Hepatocyte (in vitro differentiated cells): ENCODE data around the gene MRPL42. TPM values are rescaled to one million over a fixed set of nuclear protein-coding genes. Genes with fewer than 3 reads are reported as not detected.

Experiments used
- DNase-seq: peaks from one replicate; pipeline ENCODE4 v3.0.0-alpha.2; 2016; ENCODE audit warnings: low spot score
- H2AFZ ChIP-seq: fragments of 200-600 bp; sonication (generic); 2 replicates; pipeline ENCODE4 v1.6.0; 2016; ENCODE audit warnings: antibody characterized with exemption, mild to moderate bottlenecking
- H3K27ac ChIP-seq: fragments of 200-600 bp; sonication (generic); 2 replicates; pipeline ENCODE4 v1.5.1; 2016; ENCODE audit warnings: mild to moderate bottlenecking
- H3K27me3 ChIP-seq: fragments of 200-600 bp; sonication (generic); 2 replicates; pipeline ENCODE4 v1.6.1; 2016
- H3K36me3 ChIP-seq: fragments of 200-600 bp; sonication (generic); replicated peaks from 2 replicates; pipeline ENCODE4 v1.5.1; 2016; ENCODE audit warnings: low read depth; ENCODE audit not compliant: insufficient read depth
- H3K4me1 ChIP-seq: fragments of 200-600 bp; sonication (generic); 2 replicates; pipeline ENCODE4 v1.5.1; 2016; ENCODE audit warnings: mild to moderate bottlenecking, moderate library complexity; ENCODE audit not compliant: insufficient read depth
- H3K4me2 ChIP-seq: fragments of 200-600 bp; sonication (generic); 2 replicates; pipeline ENCODE4 v1.6.0; 2016
- H3K4me3 ChIP-seq: fragments of 200-600 bp; sonication (generic); 2 replicates; pipeline ENCODE4 v1.5.1; 2016; ENCODE audit warnings: mild to moderate bottlenecking
- H3K79me2 ChIP-seq: fragments of 200-600 bp; sonication (generic); 2 replicates; pipeline ENCODE4 v1.6.0; 2017; ENCODE audit warnings: mild to moderate bottlenecking
- H3K9me2 ChIP-seq: fragments of 200-600 bp; sonication (generic); replicated peaks from 2 replicates; pipeline ENCODE4 v1.6.0; 2017; ENCODE audit warnings: mild to moderate bottlenecking; ENCODE audit not compliant: insufficient read depth
- H3K9me3 ChIP-seq: fragments of 200-600 bp; sonication (generic); 2 replicates; pipeline ENCODE4 v1.5.1; 2016; ENCODE audit warnings: low read depth, mild to moderate bottlenecking
- H4K20me1 ChIP-seq: fragments of 200-600 bp; sonication (generic); 2 replicates; pipeline ENCODE4 v1.6.0; 2016; ENCODE audit warnings: mild to moderate bottlenecking; ENCODE audit not compliant: insufficient read depth, poor library complexity, severe bottlenecking
- CTCF ChIP-seq: fragments of 200-600 bp; sonication (generic); IDR thresholded peaks from 2 replicates; pipeline ENCODE4 v1.5.1; 2016; ENCODE audit warnings: antibody characterized with exemption, mild to moderate bottlenecking; ENCODE audit not compliant: poor library complexity
- EZH2 ChIP-seq: fragments of 200-600 bp; sonication (generic); IDR thresholded peaks from 2 replicates; pipeline ENCODE4 v1.6.1; 2016; ENCODE audit warnings: antibody characterized with exemption, mild to moderate bottlenecking, borderline replicate concordance
- EZH2phosphoT487 ChIP-seq: fragments of 200-600 bp; sonication (generic); IDR thresholded peaks from one replicate; pipeline ENCODE4 v1.6.1; 2018; ENCODE audit warnings: antibody characterized with exemption, mild to moderate bottlenecking, low read depth, moderate library complexity; ENCODE audit not compliant: unreplicated experiment, severe bottlenecking
- WGBS: methylation state at CpG from one replicate; pipeline ENCODE4 v1.1.6; 2016; ENCODE audit warnings: low lambda C conversion rate; ENCODE audit errors: missing lambda C conversion rate; 5-methylcytosine and 5-hydroxymethylcytosine counted together
- polyA plus RNA-seq: library from polyadenylated mRNA; unstranded; fragments of >200 nt; fragmentation: Nextera tagmentation; extraction: Ambion mirVana; gene quantifications from 2 replicates; pipeline ENCODE4 v1.2.1, GENCODE V29; 2016
- total RNA-seq: library from RNA; depleted of rRNA; stranded (reverse); fragments of >200 nt; gene quantifications from 2 replicates; pipeline ENCODE4 v1.2.3, GENCODE V29; 2014

MRPL42 gene
- total and polyA plus RNA-seq, 2 experiments from 2014 or later, result 74.9 to 111 TPM

GRCh38 chr12:93509506-93509905 lies 42.2 kb downstream of the MRPL42 start:
- no peak overlapping the region for H3K4me3 ChIP-seq
- no peaks in the 10 kb centered on the region for H3K9me2 ChIP-seq
- no peak overlapping the region for H3K27ac ChIP-seq
- WGBS, result 90% methylated on average over 1 of the region's 1 CpG
- H3K79me2 ChIP-seq, result no peaks in the 10 kb centered on the region
- no peaks in the 10 kb centered on the region for H3K4me1 ChIP-seq
- DNase-seq, result no peak
- H3K9me3 ChIP-seq, result no peaks in the 10 kb centered on the region
- H3K27me3 ChIP-seq, result no peaks in the 10 kb centered on the region
- H4K20me1 ChIP-seq, result no peaks in the 10 kb centered on the region
- no peak overlapping the region for H3K4me2 ChIP-seq
- no peak overlapping the region for H2AFZ ChIP-seq
- H3K36me3 ChIP-seq, result no peaks in the 10 kb centered on the region
- TF ChIP-seq EZH2 (no peak), EZH2phosphoT487 (no peak), CTCF (no peak)

- TF ChIP-seq EZH2 (no peak), EZH2phosphoT487 (no peak), CTCF (no peak)
Observed at GRCh38 chr12:93514853-93515252, 47.5 kb downstream of the MRPL42 start.

GRCh38 chr12:93518725-93519124 lies 51.4 kb downstream of the MRPL42 start:
- no peak for DNase-seq
- TF ChIP-seq EZH2, result no peak
- Histone ChIP-seq H3K4me3 (no peak overlapping the region), H3K79me2 (no peaks in the 10 kb centered on the region), H3K4me2 (no peak overlapping the region), H2AFZ (no peak overlapping the region), H4K20me1 (no peaks in the 10 kb centered on the region), H3K27me3 (no peaks in the 10 kb centered on the region), H3K9me2 (no peaks in the 10 kb centered on the region), H3K36me3 (no peaks in the 10 kb centered on the region), H3K4me1 (no peaks in the 10 kb centered on the region), H3K9me3 (no peaks in the 10 kb centered on the region), H3K27ac (no peak overlapping the region)
- 89% methylated on average over 5 of the region's 5 CpGs for WGBS

More at GRCh38 chr12:93514853-93515252, 47.5 kb downstream of the MRPL42 start:
- H3K9me3 ChIP-seq, result no peaks in the 10 kb centered on the region
- H3K4me1 ChIP-seq, result no peaks in the 10 kb centered on the region
- H2AFZ ChIP-seq, result no peak overlapping the region
- no peak overlapping the region for H3K4me3 ChIP-seq
- no peaks in the 10 kb centered on the region for H4K20me1 ChIP-seq
- WGBS, result 88% methylated on average over 5 of the region's 5 CpGs
- H3K27me3 ChIP-seq, result no peaks in the 10 kb centered on the region
- no peaks in the 10 kb centered on the region for H3K36me3 ChIP-seq
- H3K9me2 ChIP-seq, result no peaks in the 10 kb centered on the region
- no peak for DNase-seq
- H3K79me2 ChIP-seq, result no peaks in the 10 kb centered on the region
- no peak overlapping the region for H3K27ac ChIP-seq
- no peak overlapping the region for H3K4me2 ChIP-seq

- no peaks in the 10 kb centered on the region for H3K9me3 ChIP-seq
- H3K9me2 ChIP-seq, result no peaks in the 10 kb centered on the region
- no peak overlapping the region for H3K4me2 ChIP-seq
- WGBS, result 43% methylated on average over 2 of the region's 2 CpGs
- DNase-seq, result no peak
- no peak for TF ChIP-seq CTCF
- no peak overlapping the region for H3K4me3 ChIP-seq
- H3K27me3 ChIP-seq, result no peaks in the 10 kb centered on the region
- no peaks in the 10 kb centered on the region for H3K4me1 ChIP-seq
- H3K79me2 ChIP-seq, result no peaks in the 10 kb centered on the region
- no peaks in the 10 kb centered on the region for H4K20me1 ChIP-seq
- H3K36me3 ChIP-seq, result no peaks in the 10 kb centered on the region
- H3K27ac ChIP-seq, result no peak overlapping the region
- no peak overlapping the region for H2AFZ ChIP-seq
Observed at GRCh38 chr12:93519859-93520258, 52.5 kb downstream of the MRPL42 start.
